BLaER1 (cell line): Measurements from ENCODE around the gene SDK2.
A peak's percentile ranks its signal among the peaks of the same experiment; 100 is the strongest.

Source experiments
- H3K27ac ChIP-seq: shearing (Covaris generic); formaldehyde crosslinking; 2 replicates; pipeline ENCODE4 v1.8.1; 2022
- H3K27me3 ChIP-seq: shearing (Covaris generic); formaldehyde crosslinking; 2 replicates; pipeline ENCODE4 v1.8.1; 2022
- H3K36me3 ChIP-seq: shearing (Covaris generic); formaldehyde crosslinking; 2 replicates; pipeline ENCODE4 v1.8.1; 2022
- H3K4me1 ChIP-seq: shearing (Covaris generic); formaldehyde crosslinking; 2 replicates; pipeline ENCODE4 v1.8.1; 2022
- H3K4me2 ChIP-seq: shearing (Covaris generic); formaldehyde crosslinking; 2 replicates; pipeline ENCODE4 v1.8.1; 2022
- H3K4me3 ChIP-seq: shearing (Covaris generic); formaldehyde crosslinking; 2 replicates; pipeline ENCODE4 v1.8.1; 2022
- H3K9ac ChIP-seq: shearing (Covaris generic); formaldehyde crosslinking; 2 replicates; pipeline ENCODE4 v1.8.1; 2022
- H3K9me3 ChIP-seq: shearing (Covaris generic); formaldehyde crosslinking; 2 replicates; pipeline ENCODE4 v1.8.1; 2022
- H4K20me1 ChIP-seq: shearing (Covaris generic); formaldehyde crosslinking; 2 replicates; pipeline ENCODE4 v1.8.1; 2022
- Cebpa-rat ChIP-seq: shearing (Covaris generic); IDR thresholded peaks from 2 replicates; pipeline ENCODE4 v1.8.1; 2022

SDK2 gene

DNA sequence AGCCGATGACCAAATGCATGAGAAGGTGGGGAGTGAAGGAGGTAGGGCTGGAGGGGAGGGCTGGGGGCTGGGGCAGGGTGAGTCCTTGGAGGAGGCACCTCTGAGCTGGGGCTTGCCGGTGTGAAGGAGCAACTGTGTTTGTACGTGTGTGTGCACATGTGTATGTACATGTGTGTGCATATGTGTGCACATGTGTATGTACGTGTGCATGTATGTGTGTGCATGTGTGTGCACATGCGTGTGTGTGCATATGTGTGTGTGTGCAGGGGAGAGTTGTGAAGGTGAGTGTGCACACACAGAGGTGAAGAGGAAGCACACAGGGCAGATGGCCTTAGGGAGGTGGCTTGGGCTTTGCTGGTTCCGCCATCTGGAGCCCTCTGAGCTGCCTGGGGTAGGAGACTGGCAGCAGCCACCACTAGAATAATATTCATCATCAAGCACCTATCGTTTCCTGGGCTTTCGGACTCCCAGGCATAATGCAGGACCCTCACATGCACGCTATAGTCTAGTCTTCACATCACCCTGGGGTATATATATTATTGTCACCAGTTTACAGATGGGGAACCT, 211.5 kb downstream of the SDK2 start:
- Histone ChIP-seq H3K36me3 (peaks cover 10% of the 10 kb centered on the region; the same call in 1 of the 2 replicates), H3K9me3 (no peaks in the 10 kb centered on the region), H3K27ac (no peak overlapping the region), H3K4me2 (no peak overlapping the region), H3K27me3 (no peaks in the 10 kb centered on the region), H3K4me1 (peaks cover 28% of the 10 kb centered on the region), H4K20me1 (no peaks in the 10 kb centered on the region), H3K4me3 (no peak overlapping the region), H3K9ac (no peak overlapping the region)
- no peak for TF ChIP-seq Cebpa-rat

DNA sequence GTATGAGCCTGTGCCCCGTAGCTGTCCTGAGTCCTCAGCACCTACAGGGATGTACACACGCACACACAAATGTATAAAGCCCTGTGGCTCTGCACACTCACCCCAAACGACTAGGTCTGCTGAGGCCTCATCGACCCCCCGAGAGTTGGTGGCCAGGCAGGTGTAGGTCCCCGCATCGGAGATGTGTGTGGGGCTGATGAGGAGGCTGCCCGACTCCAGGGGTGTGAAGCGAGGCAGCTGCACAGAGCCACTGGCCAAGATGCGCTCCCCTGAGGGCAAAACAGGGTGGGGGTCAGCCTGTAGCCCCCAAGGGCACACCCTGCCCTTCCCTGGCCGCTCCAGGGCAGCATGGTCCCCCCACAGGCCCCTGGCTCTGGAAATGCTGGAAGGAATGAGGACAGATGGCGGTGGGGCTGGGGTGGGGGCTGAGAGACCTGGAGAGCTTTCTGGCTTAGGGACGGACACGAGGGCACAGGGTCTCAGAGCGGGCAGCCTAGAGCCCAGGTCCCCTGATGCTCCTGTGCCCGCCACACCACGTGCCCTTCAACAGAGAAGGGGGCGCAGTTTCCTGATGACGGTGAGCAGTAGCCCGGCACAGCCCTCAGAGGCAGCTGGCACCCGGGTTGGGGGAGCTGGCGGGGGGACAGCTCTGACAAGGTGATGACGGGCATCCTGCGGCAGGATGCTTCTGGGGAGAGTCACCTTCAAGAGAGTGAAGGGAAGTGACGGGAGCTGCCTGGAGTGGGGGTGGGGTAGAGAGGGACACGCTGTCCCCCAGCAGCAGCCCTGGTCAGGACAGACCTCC, 212.6 kb downstream of the SDK2 start:
- Histone ChIP-seq H3K27ac (no peak overlapping the region), H3K4me3 (no peak overlapping the region), H3K9ac (no peak overlapping the region), H3K4me1 (peaks cover 28% of the 10 kb centered on the region), H3K9me3 (no peaks in the 10 kb centered on the region), H3K4me2 (peak overlapping the region; percentile 55), H4K20me1 (no peaks in the 10 kb centered on the region), H3K27me3 (no peaks in the 10 kb centered on the region), H3K36me3 (peaks cover 10% of the 10 kb centered on the region; the same call in 1 of the 2 replicates)
- no peak for TF ChIP-seq Cebpa-rat

DNA sequence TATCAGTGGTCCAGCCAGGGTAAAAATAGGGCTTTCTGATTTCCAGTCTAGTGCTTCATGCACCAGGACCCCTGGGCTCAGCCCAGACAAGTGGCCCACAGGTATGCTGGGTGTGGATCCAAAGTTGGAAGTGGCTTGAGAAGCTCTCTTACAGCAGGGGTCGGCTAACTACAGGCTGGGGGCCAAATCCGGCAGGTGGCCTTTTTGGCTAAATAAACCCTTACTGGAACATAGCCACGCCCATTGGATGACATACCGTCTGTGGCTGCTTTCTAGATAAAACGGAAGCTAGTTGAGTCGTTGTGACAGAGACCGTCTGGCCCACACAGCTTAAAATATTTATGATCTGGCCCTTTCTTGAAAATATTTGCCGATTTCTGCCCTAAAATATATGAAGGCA, 213.4 kb downstream of the SDK2 start:
- no peak for TF ChIP-seq Cebpa-rat
- Histone ChIP-seq H3K4me1 (peaks cover 28% of the 10 kb centered on the region), H3K4me2 (peak overlapping the region; percentile 55), H3K27ac (no peak overlapping the region), H4K20me1 (no peaks in the 10 kb centered on the region), H3K9ac (no peak overlapping the region), H3K4me3 (no peak overlapping the region), H3K36me3 (peaks cover 10% of the 10 kb centered on the region; the same call in 1 of the 2 replicates), H3K27me3 (no peaks in the 10 kb centered on the region), H3K9me3 (no peaks in the 10 kb centered on the region)

DNA sequence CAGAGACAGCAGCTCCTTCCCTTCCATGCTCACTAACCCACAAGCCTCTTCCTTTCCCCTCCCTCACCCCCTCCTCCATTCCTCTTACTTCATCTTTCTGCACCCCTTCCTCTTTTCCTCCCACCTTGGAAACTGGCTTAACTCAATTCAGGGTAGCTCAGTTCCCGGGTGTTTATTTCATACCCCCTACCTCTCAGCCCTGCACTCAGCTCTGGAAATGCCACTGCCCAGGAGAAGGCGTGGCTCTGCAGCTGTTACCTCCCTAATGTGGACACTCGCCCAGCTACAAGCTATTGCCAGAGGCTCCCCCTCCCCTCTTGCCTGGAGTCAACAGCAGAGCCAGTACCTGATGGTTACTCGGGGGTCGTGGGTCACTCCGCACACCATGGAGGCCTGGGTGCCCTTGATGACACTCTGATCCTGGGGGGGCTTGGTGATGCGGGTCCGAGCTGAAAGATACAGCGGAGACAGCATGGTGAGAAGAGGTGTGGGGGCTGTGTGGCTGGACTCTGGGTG, 214.0 kb downstream of the SDK2 start:
- Histone ChIP-seq H3K4me3 (no peak overlapping the region), H3K27ac (no peak overlapping the region), H3K4me2 (peak overlapping the region; percentile 55), H3K36me3 (peaks cover 6% of the 10 kb centered on the region; the same call in 1 of the 2 replicates), H3K4me1 (peaks cover 28% of the 10 kb centered on the region), H3K27me3 (no peaks in the 10 kb centered on the region), H3K9me3 (no peaks in the 10 kb centered on the region), H3K9ac (no peak overlapping the region), H4K20me1 (no peaks in the 10 kb centered on the region)
- no peak for TF ChIP-seq Cebpa-rat

DNA sequence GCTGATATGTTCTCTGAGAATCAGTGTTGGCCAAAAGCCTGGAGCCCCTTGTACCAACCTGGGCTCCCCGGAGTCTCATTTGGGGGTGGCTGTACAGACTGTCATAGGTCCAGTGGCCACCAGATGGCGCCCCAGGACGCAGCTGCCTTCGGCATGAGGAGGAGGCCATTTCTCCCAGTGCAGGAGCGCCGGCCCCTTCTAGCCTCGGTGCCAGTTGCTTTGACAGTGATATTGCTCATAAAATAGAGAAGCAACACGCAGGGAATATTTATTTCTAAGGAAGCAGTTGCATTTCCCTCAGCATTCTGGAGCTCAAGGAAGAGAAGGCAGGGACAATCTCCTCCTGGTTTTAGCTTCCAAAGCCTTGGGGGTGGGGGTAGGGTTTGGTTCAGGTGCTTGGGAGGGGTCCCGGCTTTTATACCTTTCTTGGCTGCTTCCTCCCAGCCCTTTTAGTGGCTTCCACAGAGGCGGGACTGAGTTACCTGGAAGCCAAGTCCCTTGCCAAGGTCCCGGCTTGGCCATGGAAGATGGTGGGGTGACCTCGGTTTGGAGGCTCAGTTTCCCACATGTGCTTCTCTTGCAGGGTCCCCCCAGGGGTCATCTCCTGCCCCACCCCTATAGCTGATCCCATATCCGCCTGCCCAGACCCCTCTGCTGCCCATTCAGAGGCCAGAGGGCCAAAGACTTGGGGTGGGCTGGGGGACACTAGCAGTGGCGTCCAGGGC, 214.6 kb downstream of the SDK2 start:
- H3K27ac ChIP-seq = no peak overlapping the region
- H3K4me2 ChIP-seq = peak overlapping the region; percentile 55
- no peak for TF ChIP-seq Cebpa-rat
- no peaks in the 10 kb centered on the region for H3K9me3 ChIP-seq
- H3K36me3 ChIP-seq = no peaks in the 10 kb centered on the region; the same call in 1 of the 2 replicates
- no peaks in the 10 kb centered on the region for H3K27me3 ChIP-seq
- no peaks in the 10 kb centered on the region for H4K20me1 ChIP-seq
- H3K4me3 ChIP-seq = no peak overlapping the region
- H3K9ac ChIP-seq = no peak overlapping the region
- H3K4me1 ChIP-seq = peaks cover 28% of the 10 kb centered on the region

DNA sequence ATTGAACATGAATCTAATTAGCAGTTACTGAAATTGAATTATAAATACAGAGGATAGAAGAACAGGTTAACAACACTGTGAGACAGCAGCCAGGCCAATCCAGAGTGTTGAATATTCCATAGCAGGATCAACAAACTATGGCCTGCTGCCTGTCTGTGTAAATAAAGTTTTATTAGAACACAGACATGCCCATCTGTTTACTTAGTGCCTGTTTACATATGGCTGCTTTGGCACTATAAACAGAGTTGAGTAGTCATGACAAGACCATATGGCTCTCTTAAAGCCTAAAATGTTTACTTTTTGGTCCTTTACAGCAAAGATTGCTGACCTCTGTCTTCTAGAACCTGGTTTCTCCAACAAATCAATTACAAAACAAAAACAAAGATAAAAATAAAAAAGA, 217.0 kb downstream of the SDK2 start:
- Histone ChIP-seq H3K9me3 (no peaks in the 10 kb centered on the region), H3K36me3 (peaks cover 18% of the 10 kb centered on the region; the same call in 1 of the 2 replicates), H3K27me3 (no peaks in the 10 kb centered on the region), H3K27ac (no peak overlapping the region), H3K4me3 (no peak overlapping the region), H3K4me2 (no peak overlapping the region), H4K20me1 (no peaks in the 10 kb centered on the region), H3K9ac (no peak overlapping the region), H3K4me1 (peaks cover 28% of the 10 kb centered on the region)
- no peak for TF ChIP-seq Cebpa-rat

DNA sequence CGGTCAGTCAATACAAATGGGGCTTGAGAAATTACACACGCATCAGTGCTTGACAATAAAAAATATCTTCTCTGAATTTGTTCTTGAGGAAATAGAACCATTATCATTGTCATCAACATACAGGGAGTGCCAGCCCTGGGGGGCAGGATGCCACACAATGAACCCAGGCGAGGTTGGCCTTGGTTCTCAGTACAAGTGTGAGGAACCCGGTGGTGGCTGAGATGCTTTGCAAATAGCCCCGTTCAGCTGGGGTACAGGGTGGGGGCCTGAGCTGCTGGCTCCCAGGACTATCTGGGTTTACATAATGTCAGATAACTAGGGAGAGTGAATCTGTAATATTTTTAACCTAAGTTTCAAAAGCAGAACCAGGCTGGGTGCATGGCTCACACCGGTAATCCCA, 219.7 kb downstream of the SDK2 start:
- Histone ChIP-seq H3K9ac (no peak overlapping the region), H4K20me1 (no peaks in the 10 kb centered on the region), H3K9me3 (no peaks in the 10 kb centered on the region), H3K27me3 (no peaks in the 10 kb centered on the region), H3K27ac (no peak overlapping the region), H3K36me3 (peaks cover 40% of the 10 kb centered on the region; the same call in 1 of the 2 replicates), H3K4me2 (no peak overlapping the region), H3K4me3 (no peak overlapping the region), H3K4me1 (peaks cover 2% of the 10 kb centered on the region)
- no peak for TF ChIP-seq Cebpa-rat

DNA sequence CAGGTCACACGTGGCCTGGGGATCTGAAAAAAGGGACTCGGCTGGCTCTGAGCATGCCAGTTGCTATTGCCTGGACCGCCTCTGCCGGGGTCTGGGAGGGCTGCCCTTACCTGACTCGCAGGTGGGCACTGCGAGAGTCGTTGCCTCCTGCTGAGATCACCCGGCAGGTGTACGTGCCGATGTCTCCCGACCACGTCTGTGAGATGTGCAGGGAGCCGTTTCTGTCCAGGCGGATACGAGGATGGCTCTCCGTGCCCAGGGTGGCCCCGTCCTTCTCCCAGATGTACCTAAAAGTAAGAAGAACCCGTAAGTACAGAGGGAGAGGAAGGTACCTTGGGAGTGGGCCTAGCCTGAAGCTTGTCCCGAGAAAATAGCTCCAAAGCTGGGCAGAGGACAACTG, 220.4 kb downstream of the SDK2 start:
- no peak for TF ChIP-seq Cebpa-rat
- Histone ChIP-seq H4K20me1 (no peaks in the 10 kb centered on the region), H3K9ac (no peak overlapping the region)

DNA sequence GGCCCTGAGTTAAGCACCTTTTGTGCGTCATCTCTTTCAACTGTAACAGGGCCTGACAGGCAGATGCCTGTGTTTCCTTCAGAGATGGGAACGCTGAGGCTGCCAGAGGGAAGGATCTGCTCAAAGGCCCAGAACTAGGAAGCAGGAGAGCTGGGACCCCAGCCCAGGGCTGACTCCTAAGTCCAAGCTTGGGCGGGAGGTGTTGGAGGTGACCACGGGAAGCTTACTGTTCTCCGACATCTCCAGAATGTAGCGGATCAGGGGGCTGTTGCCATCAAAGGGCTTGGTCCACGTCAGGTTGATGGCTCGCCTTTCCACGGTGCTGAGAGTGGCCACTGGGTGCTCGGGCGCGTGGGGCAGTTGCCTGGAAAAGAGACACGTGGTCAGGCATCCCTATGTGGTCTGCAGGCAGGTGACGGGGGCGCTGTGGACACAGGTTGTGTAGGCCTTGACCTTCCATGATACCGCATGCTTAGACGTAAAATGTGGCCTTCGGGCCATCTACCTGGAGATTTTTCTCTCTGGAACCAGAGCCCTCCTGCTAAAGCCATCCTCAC, 221.0 kb downstream of the SDK2 start:
- Histone ChIP-seq H3K36me3 (peaks cover 51% of the 10 kb centered on the region; the same call in 1 of the 2 replicates), H3K4me1 (no peaks in the 10 kb centered on the region), H3K9me3 (no peaks in the 10 kb centered on the region), H3K27me3 (no peaks in the 10 kb centered on the region), H3K4me2 (no peak overlapping the region), H4K20me1 (no peaks in the 10 kb centered on the region), H3K9ac (0 out of 2 replicates have a peak overlapping the region, but pooled peaks have one; percentile 4), H3K4me3 (no peak overlapping the region), H3K27ac (no peak overlapping the region)
- TF ChIP-seq Cebpa-rat = no peak

More for the DNA sequence above, 220.4 kb downstream of the SDK2 start:
- H3K27ac ChIP-seq = no peak overlapping the region
- H3K4me1 ChIP-seq = no peaks in the 10 kb centered on the region
- no peaks in the 10 kb centered on the region for H3K27me3 ChIP-seq
- H3K9me3 ChIP-seq = no peaks in the 10 kb centered on the region
- H3K4me2 ChIP-seq = no peak overlapping the region
- H3K36me3 ChIP-seq = peaks cover 45% of the 10 kb centered on the region; the same call in 1 of the 2 replicates
- H3K4me3 ChIP-seq = no peak overlapping the region
